ENCODE measurements around the gene FCHO2.

- TF ChIP-seq CTCF (IDR thresholded peaks at IDR 0.05) (no peak), POLR2A (IDR thresholded peaks at IDR 0.05) (no peak)
Observed at GRCh38 chr5:73061593-73061992, 105.8 kb downstream of the FCHO2 start.

Data from thyroid gland (tissue), 4 donors.